Right kidney (tissue), 1 donor: ENCODE data around the gene CABLES2.

ENCODE experiments used
- DNase-seq: peaks from one replicate; pipeline ENCODE4 v3.0.0-alpha.2; 2016

The CABLES2 gene

GRCh38 chr20:62404761-62405107 lies 2.4 kb downstream of the CABLES2 start:
- no peak for DNase-seq

GRCh38 chr20:62404112-62404665 lies 2.9 kb downstream of the CABLES2 start:
- DNase-seq: no peak

- no peak for DNase-seq
Measured at GRCh38 chr20:62403331-62403730, 3.8 kb downstream of the CABLES2 start.

- no peak for DNase-seq
Measured at GRCh38 chr20:62402456-62403150, 4.5 kb downstream of the CABLES2 start.

GRCh38 chr20:62401331-62401779 lies 5.7 kb downstream of the CABLES2 start:
- DNase-seq: no peak

GRCh38 chr20:62400541-62400940 lies 6.5 kb downstream of the CABLES2 start:
- DNase-seq: no peak

- no peak for DNase-seq
Measured at GRCh38 chr20:62400021-62400420, 7.1 kb downstream of the CABLES2 start.

- no peak for DNase-seq
Measured at GRCh38 chr20:62398120-62398821, 8.8 kb downstream of the CABLES2 start.

- no peak for DNase-seq
Measured at GRCh38 chr20:62396367-62397239, 10.5 kb downstream of the CABLES2 start.

GRCh38 chr20:62395311-62396242 lies 11.5 kb downstream of the CABLES2 start:
- no peak for DNase-seq

- DNase-seq: no peak
Measured at GRCh38 chr20:62394248-62395245, 12.5 kb downstream of the CABLES2 start.

GRCh38 chr20:62393830-62394229 lies 13.3 kb downstream of the CABLES2 start:
- DNase-seq: no peak

- no peak for DNase-seq
Measured at GRCh38 chr20:62393335-62393665, 13.8 kb downstream of the CABLES2 start.

- DNase-seq: no peak
Measured at GRCh38 chr20:62392621-62393334, 14.3 kb downstream of the CABLES2 start.

- no peak for DNase-seq
Measured at GRCh38 chr20:62392077-62392418, 15.0 kb downstream of the CABLES2 start.

- no peak for DNase-seq
Measured at GRCh38 chr20:62391165-62392076, 15.7 kb downstream of the CABLES2 start.

GRCh38 chr20:62390317-62391164 lies 16.5 kb downstream of the CABLES2 start:
- no peak for DNase-seq

GRCh38 chr20:62389601-62390087 lies 17.4 kb downstream of the CABLES2 start:
- no peak for DNase-seq
